Left ventricle myocardium superior (tissue), 1 donor: ENCODE results near the gene COL21A1. TPM values are rescaled to one million over a fixed set of nuclear protein-coding genes. Genes with fewer than 3 reads are reported as not detected.

Source experiments
- ATAC-seq: fragments of 200-7000 bp; cut with Tn5 transposase; one replicate; pipeline ENCODE4 v1.9.1; 2020; ENCODE audit warnings: mild to moderate bottlenecking, moderate library complexity
- DNase-seq: peaks from one replicate; pipeline ENCODE4 v3.0.0-alpha.2; 2020
- intact Hi-C: fragments of 100-400 bp; cut with micrococcal nuclease; formaldehyde crosslinking; loops from one replicate; pipeline ENCODE4 v1.11.0; 2022
- total RNA-seq: library from RNA; stranded (reverse); fragmentation: NEBNext Ultra II Directional; extraction: Animal tissue kit (Norgen Biotek cat#: 25700); gene quantifications from one replicate; pipeline ENCODE4 v1.2.1, GENCODE V29; 2021
- donor health status: DM: no; HTN: yes; CAD: no; lungs with severe emphysema.

The COL21A1 gene
- total RNA-seq, 1 donor from 2014 or later, result 23.2 TPM

DNA sequence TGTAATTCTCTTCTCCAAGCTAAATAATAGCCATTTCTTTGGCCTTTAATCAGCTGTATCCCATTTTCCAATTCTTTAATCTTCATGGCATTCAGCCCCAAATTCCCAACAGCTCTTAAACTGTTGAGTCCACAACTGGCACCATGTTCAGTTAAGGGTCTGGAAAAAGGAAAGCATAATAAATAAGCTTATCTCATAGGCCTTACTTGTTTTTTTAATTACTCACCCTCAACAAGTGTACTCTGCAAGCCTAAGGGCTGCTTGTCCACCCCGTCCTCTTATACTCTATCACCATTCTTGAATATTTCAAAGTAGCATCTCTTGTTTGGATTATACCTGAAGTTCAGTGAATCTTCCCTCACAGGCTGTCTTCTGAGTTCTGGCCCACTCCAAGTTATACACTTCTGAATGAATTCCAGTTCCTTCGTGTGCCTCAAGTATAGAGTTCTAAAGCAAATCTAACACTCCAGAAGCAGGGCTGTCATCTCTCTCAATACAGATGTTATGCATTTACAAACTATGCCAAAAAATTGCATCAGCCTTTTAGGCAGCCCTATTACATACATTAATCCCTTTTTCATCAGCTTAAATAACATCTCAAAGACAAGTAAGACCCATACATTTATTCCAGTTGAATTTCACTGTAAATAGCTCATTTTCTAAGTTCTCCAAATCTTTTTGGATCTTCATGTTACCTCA lies 98.7 kb downstream of the COL21A1 start:
- intact Hi-C loops, result no loop called here
- ATAC-seq (no peak), DNase-seq (no peak)

DNA sequence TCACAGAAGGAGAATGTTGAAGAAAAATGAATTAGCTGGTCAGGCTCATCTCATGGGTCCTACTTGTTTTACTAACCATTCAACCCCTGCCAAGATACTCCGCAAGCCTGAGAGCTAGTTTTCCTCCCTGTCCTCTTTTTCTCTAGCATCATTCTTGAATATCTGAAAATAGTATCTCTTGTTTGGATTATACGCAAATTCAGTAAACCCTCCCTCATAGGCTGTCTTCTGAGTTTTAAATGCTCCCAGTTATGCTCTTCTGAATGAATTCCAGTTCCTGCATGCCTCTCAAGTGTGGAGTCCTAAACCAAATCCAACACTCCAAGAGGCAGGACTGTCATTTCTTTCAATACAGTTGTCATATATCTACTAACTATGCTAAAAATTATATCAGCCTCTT lies 99.6 kb downstream of the COL21A1 start:
- ATAC-seq, result no peak
- intact Hi-C loops, result no loop called here
- no peak for DNase-seq

DNA sequence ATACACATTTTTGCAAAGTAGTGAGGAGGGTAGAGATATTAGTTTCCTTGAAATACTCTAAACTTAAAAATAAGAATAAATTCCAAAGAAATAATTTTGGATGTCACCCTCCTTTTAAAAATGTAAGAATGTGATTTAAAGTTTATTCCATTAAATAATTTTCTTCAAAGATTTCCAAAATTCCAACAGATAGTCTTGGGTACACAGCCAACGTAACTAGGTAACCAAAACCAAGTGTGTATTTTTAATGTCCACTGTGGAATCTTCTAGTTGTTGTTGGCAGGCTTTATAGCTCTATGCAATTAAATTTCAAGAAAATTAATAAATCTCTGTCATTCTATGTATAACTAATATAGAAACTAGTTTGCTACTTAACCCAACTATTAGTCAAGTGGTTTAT lies 101.3 kb downstream of the COL21A1 start:
- ATAC-seq (no peak), DNase-seq (no peak)
- intact Hi-C loops, result no loop called here

DNA sequence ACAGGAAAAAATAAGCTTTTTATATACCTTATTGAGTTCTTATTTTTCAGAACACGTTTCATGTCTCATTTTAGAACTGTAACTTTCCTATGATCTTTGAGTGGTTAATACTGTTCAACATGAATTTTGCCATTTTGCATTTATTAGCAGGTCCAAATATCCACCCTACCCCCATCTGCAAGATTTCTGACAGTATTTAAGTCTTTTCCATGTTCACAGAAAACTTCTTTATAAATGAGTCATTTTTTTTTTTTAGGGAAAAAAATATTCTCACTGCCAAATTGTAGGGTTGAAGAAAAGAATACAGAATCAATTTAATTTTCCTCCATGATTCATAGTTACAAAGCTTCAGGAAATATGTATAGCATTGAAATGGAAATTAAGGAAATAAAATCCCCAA lies 101.8 kb downstream of the COL21A1 start:
- intact Hi-C loops, result no loop called here
- ATAC-seq (no peak), DNase-seq (no peak)

- DNase-seq, result no peak
- intact Hi-C loops, result no loop called here
- no peak for ATAC-seq
These were observed 102.6 kb downstream of the COL21A1 start for GRCh38 chr6:56144538-56145324.

- ATAC-seq (no peak), DNase-seq (no peak)
- intact Hi-C loops, result no loop called here
These were observed 103.6 kb downstream of the COL21A1 start for GRCh38 chr6:56143796-56144195.

DNA sequence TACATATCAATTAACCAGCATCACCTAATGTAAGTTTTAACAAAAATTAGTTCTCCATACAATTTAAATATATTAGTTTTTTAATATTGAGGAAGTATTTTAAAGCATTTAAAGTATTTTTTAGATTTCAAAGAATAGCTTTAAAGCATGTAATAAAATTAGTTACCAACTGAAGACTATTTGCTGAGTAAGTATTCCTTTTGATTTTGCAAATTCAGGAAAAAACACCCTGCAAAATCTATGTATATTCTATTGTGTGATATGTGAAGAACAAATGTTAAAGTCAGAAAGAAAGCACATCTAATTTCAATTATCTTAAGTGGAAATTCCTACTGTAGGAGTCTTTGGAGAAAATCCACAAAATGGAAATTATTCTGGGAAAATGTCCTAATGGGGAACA lies 107.3 kb downstream of the COL21A1 start:
- DNase-seq, result no peak
- ATAC-seq, result no peak
- intact Hi-C loops, result no loop called here

- DNase-seq (no peak), ATAC-seq (no peak)
- intact Hi-C loops, result no loop called here
These were observed 131.7 kb downstream of the COL21A1 start for GRCh38 chr6:56115715-56116114.

- DNase-seq (no peak), ATAC-seq (no peak)
- intact Hi-C loops, result no loop called here
These were observed 138.2 kb downstream of the COL21A1 start for GRCh38 chr6:56109149-56109548.

GRCh38 chr6:56106231-56106630 lies 141.1 kb downstream of the COL21A1 start:
- intact Hi-C loops, result no loop called here
- DNase-seq (no peak), ATAC-seq (no peak)

- ATAC-seq, result no peak
- intact Hi-C loops, result no loop called here
These were observed 142.8 kb downstream of the COL21A1 start for GRCh38 chr6:56104591-56104990.

DNA sequence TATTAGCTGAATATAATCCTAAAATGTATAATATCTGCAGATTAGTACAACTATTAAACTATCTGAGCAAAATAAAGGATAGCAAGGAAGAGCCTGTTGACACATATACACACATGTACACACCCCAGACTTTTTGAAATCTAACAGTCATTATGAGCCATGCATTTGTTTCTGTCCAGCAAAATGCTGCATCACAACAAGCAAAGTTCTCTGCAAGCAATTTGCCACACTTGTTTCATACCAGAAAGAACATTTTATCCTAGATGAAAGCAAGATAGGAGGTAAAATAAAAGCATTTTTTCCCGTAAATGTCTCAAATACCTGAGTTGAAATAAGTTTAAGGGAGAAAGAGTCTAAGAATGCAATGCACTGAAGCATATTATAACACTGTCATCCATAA lies 145.2 kb downstream of the COL21A1 start:
- ATAC-seq (no peak), DNase-seq (no peak)
- intact Hi-C loops, result no loop called here

More at GRCh38 chr6:56104591-56104990, 142.8 kb downstream of the COL21A1 start:
- no peak for DNase-seq

DNA sequence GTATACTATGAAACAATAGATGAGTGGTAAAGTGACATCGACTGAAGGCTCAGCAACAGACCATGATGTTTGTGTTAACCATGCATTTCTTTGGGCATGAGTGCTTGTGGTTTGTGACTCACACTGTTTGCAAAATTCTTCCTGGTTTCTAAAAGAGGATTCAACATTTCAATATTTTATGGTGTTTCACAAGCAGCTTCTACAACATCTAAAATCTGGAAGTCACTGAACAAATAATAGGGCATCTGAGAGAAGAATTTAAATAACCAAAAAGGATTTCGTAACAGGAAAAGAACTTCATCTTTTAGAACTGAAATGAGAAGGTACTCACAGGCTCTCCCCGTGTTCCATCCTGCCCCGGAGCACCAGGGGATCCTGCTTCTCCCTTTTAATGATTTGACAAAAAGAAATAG lies 146.2 kb downstream of the COL21A1 start:
- intact Hi-C loops, result no loop called here
- DNase-seq (no peak), ATAC-seq (no peak)

DNA sequence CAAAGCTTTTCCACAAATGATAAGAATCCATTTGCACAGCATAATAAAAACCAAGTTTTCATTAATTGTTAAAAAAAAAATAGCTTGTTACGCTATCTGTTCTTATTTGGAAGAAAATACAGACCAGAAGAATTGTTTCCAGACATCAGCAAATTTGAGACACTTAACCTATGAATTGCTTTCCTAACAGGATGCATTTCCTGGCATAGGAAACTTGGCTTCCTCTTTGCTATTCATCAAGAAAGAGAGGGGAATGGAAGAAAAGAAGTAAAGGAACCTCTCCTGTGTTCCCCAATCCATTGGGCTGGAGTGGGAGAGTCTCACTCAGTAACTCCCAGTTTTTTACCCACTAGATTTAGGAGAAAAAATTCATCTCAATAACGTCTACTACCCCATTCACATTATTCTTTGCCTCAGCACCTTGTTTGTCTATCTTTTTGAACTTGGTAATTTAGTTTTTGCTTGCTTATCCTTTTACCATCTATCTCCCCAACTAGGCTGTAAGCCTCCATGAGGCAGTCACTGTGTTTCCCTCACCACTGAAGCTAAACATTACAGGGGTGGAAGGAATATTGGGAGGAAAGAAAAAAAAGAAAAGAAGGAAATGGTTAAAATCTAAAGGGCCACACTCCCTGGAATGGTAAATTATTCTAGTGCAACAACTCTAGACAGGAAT lies 150.3 kb downstream of the COL21A1 start:
- DNase-seq, result no peak
- no peak for ATAC-seq
- intact Hi-C loops, result no loop called here

- intact Hi-C loops, result no loop called here
- no peak for ATAC-seq
These were observed 150.8 kb downstream of the COL21A1 start for GRCh38 chr6:56096541-56096940.

DNA sequence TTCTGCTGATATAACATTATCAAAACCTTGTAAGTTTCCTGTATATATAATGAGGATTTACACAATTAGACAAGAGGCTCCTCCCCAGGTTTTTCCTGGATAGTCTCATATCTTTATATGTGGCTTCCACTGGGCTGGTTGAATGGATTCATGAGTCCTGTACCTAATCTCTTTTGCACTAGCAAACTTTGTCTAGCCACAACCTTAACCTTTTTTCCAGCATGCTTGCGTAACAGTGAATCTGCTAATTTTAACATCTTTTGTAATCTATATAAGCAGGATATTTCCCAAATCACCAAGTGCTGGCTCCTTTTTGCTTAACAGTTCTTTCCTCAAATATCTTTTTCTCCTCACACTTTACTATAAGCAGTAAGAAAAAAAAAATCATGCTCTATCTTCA lies 153.6 kb downstream of the COL21A1 start:
- ATAC-seq, result no peak
- no peak for DNase-seq
- intact Hi-C loops, result no loop called here

More at GRCh38 chr6:56096541-56096940, 150.8 kb downstream of the COL21A1 start:
- no peak for DNase-seq

DNA sequence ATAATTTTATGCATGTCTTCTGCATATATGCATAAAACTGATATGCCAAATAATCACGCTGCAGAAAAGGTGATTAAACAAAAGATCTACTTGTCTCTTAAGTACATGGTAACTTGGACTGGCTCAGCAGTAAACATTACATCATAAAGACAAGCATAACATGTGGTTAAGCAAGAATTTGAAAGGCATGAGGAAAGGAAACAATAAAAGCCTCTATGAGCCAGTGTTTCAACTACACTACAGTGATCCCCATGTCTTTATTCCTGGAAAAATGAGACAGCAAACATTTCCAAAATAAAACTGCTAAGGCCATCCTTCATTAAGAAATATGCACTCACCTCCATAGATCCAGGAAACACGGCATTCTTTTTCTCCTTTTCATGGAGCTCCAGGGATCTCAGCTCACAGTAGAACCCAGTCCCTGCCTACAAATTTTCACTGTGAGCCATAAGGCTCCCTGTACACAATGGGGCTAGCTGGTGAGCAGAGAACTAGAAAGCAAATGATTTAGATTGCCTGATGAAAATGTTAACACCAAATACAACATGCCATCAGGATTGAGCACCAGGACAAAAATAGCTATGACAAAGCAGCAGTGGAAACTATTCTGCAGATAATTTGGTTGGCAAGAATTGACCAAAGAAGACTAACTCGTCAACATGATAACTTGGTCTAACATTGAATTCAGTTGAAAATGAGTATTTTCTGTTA lies 156.1 kb downstream of the COL21A1 start:
- intact Hi-C loops, result no loop called here
- ATAC-seq (peak; percentile 85), DNase-seq (no peak)

DNA sequence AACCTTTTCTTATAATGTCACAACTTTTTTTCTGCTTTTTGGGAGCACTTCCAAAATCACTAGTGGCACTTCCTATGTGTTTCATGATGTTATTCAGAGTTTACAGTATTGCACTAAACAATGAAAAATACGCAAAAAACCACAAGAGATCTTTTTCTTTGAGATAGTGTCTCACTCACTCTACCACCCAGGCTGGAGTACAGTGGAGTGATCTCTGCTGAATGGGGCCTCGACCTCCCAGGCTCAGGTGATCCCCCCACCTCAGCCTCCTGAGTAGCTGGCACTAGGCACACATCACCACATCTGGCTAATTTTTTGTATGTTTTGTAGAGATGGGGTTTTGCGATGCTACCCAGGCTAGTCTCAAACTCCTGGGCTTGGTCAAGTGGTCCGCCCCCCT lies 158.7 kb downstream of the COL21A1 start:
- DNase-seq, result no peak
- intact Hi-C loops, result no loop called here
- peak; percentile 14 for ATAC-seq

DNA sequence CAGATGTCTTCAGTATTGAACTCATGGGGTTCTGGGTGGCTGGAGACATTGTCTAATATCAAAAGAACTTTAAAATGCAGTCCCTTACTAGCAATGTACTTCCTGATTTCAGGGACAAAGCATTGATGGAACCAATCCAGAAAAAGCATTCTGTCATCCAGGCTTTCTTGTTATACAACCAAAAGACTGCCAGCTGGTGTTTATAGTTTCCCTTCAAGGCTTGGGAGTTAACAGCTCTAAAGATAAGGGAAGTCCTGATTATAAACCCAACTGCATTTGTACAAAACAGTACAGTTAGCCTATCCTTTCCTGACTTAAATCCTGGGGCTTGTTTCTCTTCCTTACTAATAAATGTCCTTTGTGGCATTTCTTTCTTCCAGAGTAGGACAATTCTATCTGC lies 160.0 kb downstream of the COL21A1 start:
- DNase-seq (no peak), ATAC-seq (peak; percentile 74)
- intact Hi-C loops, result no loop called here
